ENCODE measurements around the gene GBX2.

Gene GBX2

DNA sequence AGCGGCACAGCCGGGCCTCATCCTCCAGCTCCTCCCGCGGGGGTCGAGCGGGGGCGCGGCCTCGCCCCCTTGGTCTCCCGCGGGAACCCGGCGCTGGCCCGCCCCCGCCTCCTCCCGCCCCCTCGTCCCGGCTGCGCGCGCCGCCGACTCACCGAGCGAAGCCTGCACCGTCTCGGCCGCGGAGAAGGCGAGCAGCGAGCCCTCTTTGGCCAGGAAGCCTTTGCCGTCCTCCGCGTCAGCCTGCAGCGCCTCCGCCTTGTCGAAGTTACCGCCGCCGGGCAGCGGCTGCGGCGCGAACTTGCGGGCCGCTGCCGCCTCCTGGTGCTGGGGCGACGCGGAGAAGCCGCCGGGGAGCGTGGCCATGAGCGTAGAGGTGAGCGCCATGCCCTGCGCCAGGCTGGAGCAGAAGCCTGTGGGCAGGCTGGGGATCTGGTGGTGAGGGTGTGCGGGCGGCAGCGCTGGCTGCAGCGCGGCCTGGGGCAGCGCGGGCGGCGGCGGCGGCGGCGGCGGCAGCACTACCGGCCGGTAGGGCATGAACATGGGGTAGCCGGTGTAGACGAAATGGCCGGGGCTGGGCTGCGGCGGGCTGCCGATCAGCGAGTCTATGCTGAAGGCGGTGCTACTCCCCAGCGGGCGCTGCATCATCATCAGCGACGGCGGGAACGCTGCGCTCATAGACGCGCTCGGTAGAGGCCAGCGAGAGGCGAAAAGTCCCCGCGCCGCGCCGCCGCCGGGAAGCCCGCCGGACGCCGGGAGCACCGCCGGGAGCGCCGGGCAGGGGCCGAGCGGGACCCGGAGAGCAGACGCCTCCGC, 683 bp downstream of the GBX2 start:
- DNase-seq, result peak in 1 of 4 experiments; percentile 27

- no peak for DNase-seq
These were observed 1.3 kb downstream of the GBX2 start for GRCh38 chr2:236166796-236167296.

- no peak for DNase-seq
These were observed 2.1 kb downstream of the GBX2 start for GRCh38 chr2:236165842-236166795.

DNA sequence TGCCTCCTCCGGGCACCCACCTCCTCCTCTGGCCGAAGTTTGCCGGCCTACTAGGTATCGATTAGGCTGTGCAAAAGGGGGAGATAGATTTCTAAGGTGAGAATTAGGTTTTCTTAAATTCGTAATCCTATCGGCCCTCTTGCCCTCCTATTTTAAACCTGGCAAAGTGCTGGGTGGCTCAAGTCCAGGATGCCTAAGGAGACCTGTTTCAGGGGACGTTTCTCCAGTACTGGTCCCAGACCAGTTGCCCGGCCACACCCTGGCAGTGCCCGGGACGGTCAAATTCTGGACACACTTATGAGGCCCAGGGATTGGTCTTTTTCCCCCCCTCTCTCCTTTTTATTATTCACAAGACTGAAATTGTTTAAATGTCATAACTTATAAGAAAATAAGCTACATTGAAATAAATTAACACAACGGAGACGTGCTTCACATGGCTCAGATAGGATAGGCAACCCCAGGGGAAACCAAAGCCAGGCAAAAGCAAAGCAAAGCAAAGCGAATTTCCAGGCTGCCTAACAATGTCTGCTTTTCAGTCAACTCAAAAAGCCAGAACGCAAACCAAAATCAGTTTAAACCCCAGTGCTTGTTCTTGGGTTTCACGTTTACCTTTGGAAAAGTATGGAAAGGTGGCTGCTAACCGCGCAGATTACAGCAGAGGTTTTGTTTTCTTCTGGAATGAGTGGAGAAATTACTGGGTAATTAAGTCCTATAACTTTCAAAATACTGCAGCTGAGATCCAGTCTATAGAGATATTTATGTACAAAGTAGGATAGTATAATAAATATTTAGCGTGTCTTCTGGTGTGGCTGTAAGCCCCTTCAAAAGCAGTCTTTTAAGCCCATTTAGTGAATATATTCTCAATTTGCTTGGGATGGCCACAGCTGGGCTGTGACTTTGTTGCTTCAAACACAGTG, 3.0 kb downstream of the GBX2 start:
- no peak for DNase-seq

DNA sequence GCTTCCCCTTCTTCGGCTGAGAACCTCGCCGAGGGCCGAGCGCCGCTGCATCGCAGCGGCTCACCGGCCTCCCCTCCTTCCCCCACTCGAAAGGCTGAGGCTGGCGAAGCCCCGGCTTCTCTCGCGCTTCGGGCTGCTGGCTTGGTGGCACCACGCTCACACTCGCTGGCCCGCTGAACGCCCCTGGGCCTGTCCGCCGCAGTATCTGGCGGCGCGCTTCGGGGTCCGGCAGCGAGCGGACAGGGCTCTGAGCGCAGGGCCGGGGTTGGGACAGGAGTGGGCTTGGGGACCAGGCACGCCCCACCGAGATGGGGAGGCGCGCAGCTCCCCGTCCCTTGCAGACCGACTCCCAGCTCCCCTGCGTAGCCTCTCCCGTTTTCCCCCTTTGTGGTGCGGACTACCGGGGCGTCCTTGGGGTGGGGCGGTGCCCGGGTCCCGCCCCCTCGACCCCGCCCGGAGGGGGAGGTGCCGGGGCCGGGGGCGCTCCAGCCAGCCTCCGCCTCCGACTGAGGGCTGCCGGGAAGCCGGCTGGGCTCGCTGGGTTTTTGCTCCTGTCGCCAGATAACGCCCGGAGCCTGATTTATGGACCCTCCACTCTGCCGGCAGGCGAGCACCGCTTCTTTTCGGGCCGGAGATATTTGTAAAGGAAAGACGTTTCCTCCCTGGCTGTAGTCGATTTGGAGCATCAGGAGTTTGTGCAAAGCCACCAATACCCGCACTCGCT, 3.8 kb downstream of the GBX2 start:
- no peak for DNase-seq

DNA sequence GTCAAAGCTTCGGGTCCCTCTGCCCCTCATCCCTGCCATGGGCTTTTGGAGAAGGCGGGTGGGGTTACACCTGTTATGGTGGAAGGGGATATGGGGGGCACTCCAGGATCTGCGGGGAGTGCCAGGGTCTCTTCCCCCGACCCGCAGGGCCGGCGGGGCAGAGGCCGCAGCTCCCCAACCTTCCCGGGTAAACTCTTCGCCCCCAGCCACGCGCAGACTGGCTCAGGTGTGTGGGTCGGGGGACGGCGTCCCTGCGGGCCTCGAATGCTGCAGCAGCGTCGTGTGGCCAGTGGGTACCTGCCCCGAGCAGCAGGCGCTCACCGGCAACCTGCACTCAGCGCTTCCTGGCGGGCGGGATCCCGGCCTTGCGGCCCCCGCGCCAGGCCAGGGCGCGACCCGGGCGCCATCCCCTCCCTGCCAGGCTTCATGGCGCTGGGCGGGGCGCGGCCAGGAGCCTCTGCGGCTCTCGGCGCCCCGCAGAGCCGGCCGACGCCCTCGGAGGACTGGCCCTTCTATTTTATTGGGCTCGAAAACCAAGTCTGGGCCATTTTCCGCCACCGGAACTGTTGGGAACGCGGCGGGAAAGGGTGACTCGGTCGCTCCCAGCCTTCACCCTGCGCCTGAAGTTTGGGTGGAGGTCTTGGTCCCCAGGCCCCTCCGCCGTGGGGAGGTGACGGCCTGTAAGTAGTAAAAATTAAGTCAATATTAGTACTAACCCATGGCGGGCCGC, 4.5 kb downstream of the GBX2 start:
- DNase-seq, result no peak

GRCh38 chr2:236162882-236163470, 5.2 kb downstream of the GBX2 start:
- DNase-seq, result no peak

- no peak for DNase-seq
These were observed 5.9 kb downstream of the GBX2 start for GRCh38 chr2:236162031-236162845.

DNA sequence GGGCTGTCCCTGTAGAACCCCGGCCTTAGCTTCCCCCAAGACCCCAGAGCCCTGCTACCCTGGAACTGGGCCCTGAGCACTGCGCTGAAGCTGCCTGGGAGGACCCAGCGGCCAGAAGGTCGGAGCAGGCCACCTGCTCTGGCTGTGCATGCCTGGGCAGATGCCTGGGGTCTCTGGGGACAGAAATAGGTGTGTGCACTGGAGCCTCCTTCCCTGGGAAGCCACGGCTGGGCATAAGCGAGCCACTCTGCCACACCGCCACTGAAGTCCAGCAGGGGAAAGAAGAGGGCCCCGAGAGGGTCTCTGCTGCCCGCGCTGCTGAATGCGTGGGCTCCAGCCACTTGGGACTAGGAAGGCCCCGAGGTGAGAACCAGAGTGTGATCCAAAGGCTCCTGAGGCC, 6.7 kb downstream of the GBX2 start:
- DNase-seq, result no peak

GRCh38 chr2:236161082-236161462, 7.1 kb downstream of the GBX2 start:
- DNase-seq, result no peak

GRCh38 chr2:236160366-236161081, 7.7 kb downstream of the GBX2 start:
- no peak for DNase-seq

DNA sequence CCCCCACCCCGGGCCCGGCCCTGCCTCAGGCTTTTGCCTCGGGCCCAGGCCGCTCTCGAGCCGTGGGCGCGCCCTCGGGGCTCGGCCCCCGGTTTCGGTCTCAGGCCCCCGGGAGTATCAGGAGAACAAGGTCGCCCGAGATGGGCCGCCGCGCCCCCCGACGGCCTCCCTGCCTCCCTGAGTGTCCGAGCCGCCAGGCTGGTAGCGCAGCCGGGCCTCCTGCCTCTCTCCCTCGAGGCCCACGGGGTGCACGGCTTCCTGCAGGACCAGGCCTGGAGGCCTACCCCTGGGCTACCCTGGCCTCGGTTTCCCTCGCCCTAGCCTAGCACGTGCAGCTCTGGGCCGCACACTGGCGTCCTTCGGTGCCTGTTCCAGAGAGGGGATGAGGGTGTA, 8.4 kb downstream of the GBX2 start:
- DNase-seq, result no peak

GRCh38 chr2:236158969-236159777, 9.0 kb downstream of the GBX2 start:
- no peak for DNase-seq

DNA sequence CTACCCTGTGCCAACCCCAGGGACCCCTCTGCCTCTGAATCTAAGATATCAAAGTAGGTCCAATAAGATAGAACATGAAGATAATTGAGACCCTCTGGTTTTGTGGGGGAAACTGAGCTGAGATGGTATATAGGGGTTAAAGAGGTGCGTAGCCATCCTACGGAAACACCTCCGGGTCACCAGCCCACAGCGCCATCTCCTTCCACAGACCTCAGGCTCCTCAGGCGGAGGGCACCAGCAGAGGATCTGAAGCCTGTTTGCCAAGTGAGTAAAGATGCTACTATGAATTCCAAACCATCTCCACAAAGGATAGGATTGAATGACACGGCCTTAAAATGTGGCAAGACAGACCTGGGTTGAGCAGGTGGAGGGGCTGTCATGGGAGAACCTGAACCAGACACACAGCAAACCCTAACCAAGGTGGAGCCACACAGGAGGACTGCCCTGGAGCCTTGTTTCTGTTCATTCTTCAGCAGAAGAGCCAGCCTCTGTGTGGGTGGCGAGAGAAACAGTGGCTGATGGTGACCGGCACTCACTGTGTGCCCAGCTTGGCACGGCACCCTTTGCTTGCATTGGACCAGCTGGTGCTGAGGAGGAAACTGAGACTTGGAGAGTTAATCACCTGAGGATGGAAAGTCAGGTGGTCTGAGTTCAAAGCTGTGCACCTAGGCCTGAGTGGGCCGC, 10.2 kb downstream of the GBX2 start:
- DNase-seq, result no peak

DNA sequence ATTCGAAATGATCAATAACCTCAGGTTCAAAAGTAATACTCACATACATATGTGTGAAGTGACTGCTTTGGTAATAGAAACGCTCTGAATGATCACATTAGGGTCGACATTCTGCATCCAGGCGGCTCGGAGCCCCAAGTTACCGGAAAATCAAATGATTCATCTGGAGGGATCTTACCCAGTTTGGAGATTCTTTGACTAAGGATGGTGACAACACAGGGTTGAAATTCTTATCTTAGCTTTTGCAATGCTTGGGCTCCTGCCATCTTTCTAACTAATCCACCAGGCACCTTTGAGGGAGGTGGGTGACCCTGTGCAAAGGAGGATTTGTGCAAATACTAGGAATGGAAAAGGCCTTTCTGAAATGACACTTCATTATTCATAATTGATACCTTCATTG, 10.8 kb downstream of the GBX2 start:
- no peak for DNase-seq

DNA sequence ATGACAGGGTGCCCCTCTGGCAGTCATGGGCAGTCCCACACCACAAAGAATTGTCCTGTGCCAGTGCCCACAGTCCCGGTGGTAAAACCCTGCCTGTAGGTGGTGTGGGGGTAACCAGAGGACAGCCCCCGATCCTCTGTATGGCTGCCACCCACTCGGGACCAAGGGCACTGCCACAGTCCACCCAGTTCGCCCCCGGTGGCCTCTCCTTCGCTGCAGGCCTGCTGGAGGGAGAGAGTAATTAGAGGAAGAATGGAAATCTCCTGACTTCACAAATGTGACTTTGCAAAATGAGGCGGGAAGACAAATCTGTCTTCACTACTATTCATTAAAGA, 11.4 kb downstream of the GBX2 start:
- DNase-seq, result no peak

GRCh38 chr2:236156095-236156859, 11.9 kb downstream of the GBX2 start:
- DNase-seq, result no peak

Measured in suppressor macrophage (primary cell).